K562 (cell line): ENCODE data around the gene CSNK2A1. TPM values are rescaled to one million over a fixed set of nuclear protein-coding genes. Genes with fewer than 3 reads are reported as not detected.

Source experiments
- DNMT1 ChIP-seq: fragments of 450-650 bp; IDR thresholded peaks from 2 replicates; pipeline ENCODE4 v1.6.1; 2016; ENCODE audit warnings: antibody characterized with exemption, mild to moderate bottlenecking
- ELF1 ChIP-seq: fragments of 200-800 bp; sonication (Bioruptor generic); IDR thresholded peaks from 2 replicates; pipeline ENCODE4 v1.6.1; 2016; ENCODE audit warnings: missing genetic modification characterization, missing compliant biosample characterization
- ETS1 ChIP-seq: conservative IDR thresholded peaks from 2 replicates; pipeline ENCODE4 v1.6.1; 2011; ENCODE audit warnings: low read depth, mild to moderate bottlenecking, low read length; ENCODE audit not compliant: control insufficient read depth
- HDAC8 ChIP-seq: fragments of 450-650 bp; IDR thresholded peaks from 2 replicates; pipeline ENCODE4 v1.6.1; 2016; ENCODE audit warnings: mild to moderate bottlenecking, missing genetic modification characterization, moderate library complexity, missing compliant biosample characterization
- KDM1A ChIP-seq, 2 experiments: fragments of 450-650 bp; IDR thresholded peaks; 2 replicates each; pipeline ENCODE4 v1.6.1; 2016; ENCODE audit warnings: mild to moderate bottlenecking in 2 of 2
- KLF16 ChIP-seq: IDR thresholded peaks from 2 replicates; pipeline ENCODE4 v1.6.1; 2016; ENCODE audit warnings: antibody characterized with exemption
- MBD2 ChIP-seq: sonication (generic); IDR thresholded peaks from 2 replicates; pipeline ENCODE4 v1.6.1; 2016; ENCODE audit warnings: low read depth, borderline replicate concordance
- NFRKB ChIP-seq: fragments of 450-650 bp; IDR thresholded peaks from 2 replicates; pipeline ENCODE4 v1.6.1; 2016; ENCODE audit warnings: low read depth
- RUNX1 ChIP-seq: sonication (generic); IDR thresholded peaks from 2 replicates; pipeline ENCODE4 v1.6.1; 2016; ENCODE audit warnings: antibody characterized with exemption, low read depth
- SMAD3 ChIP-seq: fragments of 450-650 bp; formaldehyde crosslinking; conservative IDR thresholded peaks from 2 replicates; pipeline ENCODE4 v1.4.0; 2020; ENCODE audit warnings: mild to moderate bottlenecking
- THRB ChIP-seq: fragments of 450-650 bp; formaldehyde crosslinking; conservative IDR thresholded peaks from 2 replicates; pipeline ENCODE4 v1.4.0; 2022; ENCODE audit warnings: mild to moderate bottlenecking, missing genetic modification characterization
- ZNF217 ChIP-seq: sonication (generic); formaldehyde crosslinking; IDR thresholded peaks from 2 replicates; pipeline ENCODE4 v1.8.0; 2022; ENCODE audit warnings: mild to moderate bottlenecking, missing genetic modification reagents
- ZNF239 ChIP-seq: fragments of 250-450 bp; sonication (Bioruptor Pico); IDR thresholded peaks from 2 replicates; pipeline ENCODE4 v1.4.0; 2020; ENCODE audit warnings: mild to moderate bottlenecking
- ZNF444 ChIP-seq: fragments of 250-450 bp; sonication (Bioruptor Pico); IDR thresholded peaks from 2 replicates; pipeline ENCODE4 v1.4.0; 2020; ENCODE audit warnings: mild to moderate bottlenecking, moderate library complexity
- polyA plus RNA-seq, 8 experiments: library from polyadenylated mRNA; depleted of rRNA in 4 of 8; stranded (reverse) in 5 of 8; unstranded in 3 of 8; fragments of >200 nt; fragmentation: Nextera tagmentation in 2 of 8; fragmentation: Illumina TruSeq in 1 of 8; extraction: Ambion mirVana in 2 of 8; extraction: Trizol in 1 of 8; gene quantifications; 2 replicates each; pipeline versions ENCODE4 v1.2.1 to v1.2.3, GENCODE V29; 2011 to 2014; ENCODE audit warnings: inconsistent platforms in 1 of 8, missing spikeins in 1 of 8
- total RNA-seq, 7 experiments: library from RNA; depleted of rRNA in 6 of 7; stranded (reverse); fragments of >200 nt in 6 of 7; fragmentation: Illumina TruSeq in 2 of 7; extraction: Trizol in 2 of 7; gene quantifications; 2 replicates each; pipeline versions ENCODE4 v1.2.1 to v1.2.3, GENCODE V29; 2011 to 2021; ENCODE audit warnings: low replicate concordance in 1 of 7
- TF ChIP-seq, protein P1 (sequence below): fragments of 250-450 bp; sonication (Bioruptor Pico); IDR thresholded peaks from 2 replicates; pipeline ENCODE4 v1.5.0; 2021; ENCODE audit warnings: mild to moderate bottlenecking, moderate library complexity
- TF ChIP-seq, protein P2 (sequence below), 3 experiments: fragments of 200-800 bp in 1 of 3; sonication (Bioruptor generic) in 1 of 3; sonication (generic) in 1 of 3; formaldehyde crosslinking in 1 of 3; IDR thresholded peaks; 2 replicates each; pipeline versions ENCODE4 v1.6.1 to v1.8.0; 2016 to 2022; ENCODE audit warnings: mild to moderate bottlenecking in 2 of 3, missing compliant biosample characterization in 2 of 3, missing genetic modification characterization in 2 of 3, missing genetic modification reagents in 1 of 3
- TF ChIP-seq, protein P3 (sequence below): sonication (generic); formaldehyde crosslinking; IDR thresholded peaks from 2 replicates; pipeline ENCODE4 v1.4.0; 2020; ENCODE audit warnings: mild to moderate bottlenecking, missing genetic modification reagents

The CSNK2A1 gene
- total and polyA plus RNA-seq, 9 of the 15 experiments (the other 6 are each of a cell fraction or from before 2014, with no cell fraction given) = 71.0 to 251 (median 103) TPM

- TF ChIP-seq, protein P1, sequence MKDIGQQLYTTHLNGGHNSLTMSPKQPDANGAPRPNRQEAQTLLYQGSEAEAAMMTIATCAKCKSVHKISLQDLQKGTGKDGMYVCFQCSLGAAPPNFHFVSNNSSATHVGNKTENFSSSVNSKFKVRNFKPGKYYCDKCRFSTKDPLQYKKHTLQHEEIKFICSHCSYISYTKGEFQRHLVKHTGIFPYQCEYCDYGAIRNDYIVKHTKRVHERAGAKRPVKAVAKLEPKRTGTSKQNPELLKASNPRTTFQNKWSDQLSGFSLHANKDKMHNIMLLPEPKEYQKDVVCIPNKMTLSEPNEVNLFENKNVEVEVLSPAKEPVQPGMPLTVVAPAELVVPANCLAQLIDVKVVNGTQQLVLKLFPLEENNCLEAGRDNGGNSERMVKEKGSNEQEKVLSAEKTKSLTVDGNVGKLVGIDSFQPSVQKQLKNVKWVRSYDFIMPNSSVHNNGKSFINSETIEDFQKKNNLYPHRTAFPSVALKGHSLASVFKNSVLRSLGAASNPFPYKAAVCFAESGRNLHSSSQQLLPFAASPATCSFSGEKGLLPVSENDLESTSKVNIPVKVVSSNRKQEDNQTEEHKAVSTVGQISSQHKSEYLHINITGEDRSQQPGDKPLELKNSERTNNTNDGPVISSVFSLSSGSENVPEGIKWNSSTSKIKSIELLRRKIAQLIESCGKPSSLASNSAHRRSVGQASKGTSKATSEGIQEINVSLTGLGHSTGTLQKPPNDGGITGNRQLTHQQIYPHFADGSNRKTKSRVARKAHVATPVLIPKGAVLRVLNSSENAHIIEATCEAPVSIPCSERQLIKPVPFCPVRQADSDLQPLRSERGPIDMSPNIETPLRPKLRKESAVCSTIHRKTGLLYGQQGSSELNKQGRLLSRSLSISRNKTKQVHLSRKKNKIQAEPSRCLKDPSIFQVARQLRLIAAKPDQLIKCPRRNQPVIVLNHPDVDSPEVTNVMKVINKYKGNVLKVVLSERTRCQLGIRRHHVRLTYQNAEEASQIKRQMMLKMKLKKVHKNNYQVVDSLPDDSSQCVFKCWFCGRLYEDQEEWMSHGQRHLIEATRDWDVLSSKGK (CRISPR knock-in tag) = no peak
- no peak for TF ChIP-seq ZNF217 (CRISPR knock-in tag)
- no peak for TF ChIP-seq KDM1A (IDR thresholded peaks at IDR 0.05)
- TF ChIP-seq NFRKB = no peak
- TF ChIP-seq ETS1 = no peak
- no peak for TF ChIP-seq ELF1
- no peak for TF ChIP-seq DNMT1
- TF ChIP-seq ZNF444 (CRISPR knock-in tag) = no peak
- no peak for TF ChIP-seq ZNF239 (CRISPR knock-in tag)
- TF ChIP-seq, protein P2, sequence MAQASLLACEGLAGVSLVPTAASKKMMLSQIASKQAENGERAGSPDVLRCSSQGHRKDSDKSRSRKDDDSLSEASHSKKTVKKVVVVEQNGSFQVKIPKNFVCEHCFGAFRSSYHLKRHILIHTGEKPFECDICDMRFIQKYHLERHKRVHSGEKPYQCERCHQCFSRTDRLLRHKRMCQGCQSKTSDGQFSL (CRISPR knock-in tag; IDR thresholded peaks at IDR 0.05) = no peak
- TF ChIP-seq, protein P2 (tag; IDR thresholded peaks at IDR 0.05) = no peak
- no peak for TF ChIP-seq RUNX1
- TF ChIP-seq HDAC8 (tag) = no peak
- no peak for TF ChIP-seq MBD2
- TF ChIP-seq THRB (CRISPR knock-in tag) = no peak
- TF ChIP-seq, protein P3, sequence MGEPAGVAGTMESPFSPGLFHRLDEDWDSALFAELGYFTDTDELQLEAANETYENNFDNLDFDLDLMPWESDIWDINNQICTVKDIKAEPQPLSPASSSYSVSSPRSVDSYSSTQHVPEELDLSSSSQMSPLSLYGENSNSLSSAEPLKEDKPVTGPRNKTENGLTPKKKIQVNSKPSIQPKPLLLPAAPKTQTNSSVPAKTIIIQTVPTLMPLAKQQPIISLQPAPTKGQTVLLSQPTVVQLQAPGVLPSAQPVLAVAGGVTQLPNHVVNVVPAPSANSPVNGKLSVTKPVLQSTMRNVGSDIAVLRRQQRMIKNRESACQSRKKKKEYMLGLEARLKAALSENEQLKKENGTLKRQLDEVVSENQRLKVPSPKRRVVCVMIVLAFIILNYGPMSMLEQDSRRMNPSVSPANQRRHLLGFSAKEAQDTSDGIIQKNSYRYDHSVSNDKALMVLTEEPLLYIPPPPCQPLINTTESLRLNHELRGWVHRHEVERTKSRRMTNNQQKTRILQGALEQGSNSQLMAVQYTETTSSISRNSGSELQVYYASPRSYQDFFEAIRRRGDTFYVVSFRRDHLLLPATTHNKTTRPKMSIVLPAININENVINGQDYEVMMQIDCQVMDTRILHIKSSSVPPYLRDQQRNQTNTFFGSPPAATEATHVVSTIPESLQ (CRISPR knock-in tag) = no peak
- TF ChIP-seq SMAD3 (CRISPR knock-in tag) = no peak
- 0 out of 2 replicates have a peak, but pooled peaks have one; percentile 20 for TF ChIP-seq KLF16
These were observed 18.0 kb upstream of the CSNK2A1 start (continued) for GRCh38 chr20:561437-562231.
